K562 (cell line): ENCODE measurements around the gene TNNT1. TPM values are rescaled to one million over a fixed set of nuclear protein-coding genes. Genes with fewer than 3 reads are reported as not detected.

ENCODE experiments used
- CBX8 ChIP-seq: fragments of 200-600 bp; sonication (generic); IDR thresholded peaks from 2 replicates; pipeline ENCODE4 v1.6.1; 2012; ENCODE audit warnings: borderline replicate concordance, mixed run types, low read depth, mild to moderate bottlenecking, moderate library complexity, mixed read lengths, low read length, control low read depth, inconsistent platforms; ENCODE audit not compliant: poor library complexity, severe bottlenecking; ENCODE audit errors: extremely low read depth
- DACH1 ChIP-seq: fragments of 450-650 bp; IDR thresholded peaks from 2 replicates; pipeline ENCODE4 v1.6.1; 2018; ENCODE audit not compliant: partially characterized antibody
- ETV1 ChIP-seq: fragments of 450-650 bp; conservative IDR thresholded peaks from 2 replicates; pipeline ENCODE4 v1.6.1; 2016; ENCODE audit warnings: missing genetic modification characterization, control low read depth, low read depth, missing compliant biosample characterization
- HDGF ChIP-seq: fragments of 450-650 bp; IDR thresholded peaks from 2 replicates; pipeline ENCODE4 v1.6.1; 2016
- JUND ChIP-seq, 2 experiments: IDR thresholded peaks; 2 replicates in 1 of 2; 3 replicates in 1 of 2; pipeline ENCODE4 v1.6.1; 2011; ENCODE audit warnings: borderline replicate concordance in 2 of 2, low read depth in 2 of 2, low read length in 2 of 2, improper control_type of control experiment in 1 of 2, missing biosample characterization in 1 of 2, missing genetic modification characterization in 1 of 2, missing genetic modification reagents in 1 of 2
- NCOA1 ChIP-seq: fragments of 450-650 bp; IDR thresholded peaks from 2 replicates; pipeline ENCODE4 v1.6.1; 2016; ENCODE audit warnings: low read depth
- NR2C2 ChIP-seq, 2 experiments: fragments of 200-800 bp in 1 of 2; sonication (Bioruptor generic) in 1 of 2; sonication (generic) in 1 of 2; formaldehyde crosslinking in 1 of 2; IDR thresholded peaks; 2 replicates each; pipeline versions ENCODE4 v1.6.1 to v1.8.0; 2016 to 2022; ENCODE audit warnings: mild to moderate bottlenecking in 1 of 2, missing compliant biosample characterization in 1 of 2, missing genetic modification characterization in 1 of 2, missing genetic modification reagents in 1 of 2
- SP1 ChIP-seq: sonication (generic); formaldehyde crosslinking; IDR thresholded peaks from 2 replicates; pipeline ENCODE4 v1.8.1; 2022; ENCODE audit warnings: mild to moderate bottlenecking, missing genetic modification reagents
- STAT5B ChIP-seq: fragments of 250-450 bp; sonication (Bioruptor Pico); IDR thresholded peaks from 2 replicates; pipeline ENCODE4 v1.8.0; 2021; ENCODE audit warnings: mild to moderate bottlenecking, inconsistent platforms
- TAF1 ChIP-seq: IDR thresholded peaks from 2 replicates; pipeline ENCODE4 v1.6.1; 2011; ENCODE audit warnings: mild to moderate bottlenecking, low read length, moderate library complexity; ENCODE audit not compliant: insufficient read depth, control insufficient read depth, severe bottlenecking; ENCODE audit errors: extremely low read depth
- TAL1 ChIP-seq: fragments of 450-650 bp; IDR thresholded peaks from 2 replicates; pipeline ENCODE4 v1.6.1; 2016; ENCODE audit warnings: mild to moderate bottlenecking
- XRCC4 ChIP-seq: IDR thresholded peaks from one replicate; pipeline ENCODE4 v1.6.1; 2011; ENCODE audit not compliant: insufficient read depth, insufficient read length; ENCODE audit errors: extremely low read depth
- ZNF699 ChIP-seq: fragments of 250-450 bp; sonication (Bioruptor Pico); IDR thresholded peaks from 2 replicates; pipeline ENCODE4 v1.8.0; 2021; ENCODE audit warnings: mild to moderate bottlenecking, moderate library complexity; ENCODE audit not compliant: insufficient replicate concordance
- polyA plus RNA-seq, 8 experiments: library from polyadenylated mRNA; depleted of rRNA in 4 of 8; stranded (reverse) in 5 of 8; unstranded in 3 of 8; fragments of >200 nt; fragmentation: Nextera tagmentation in 2 of 8; fragmentation: Illumina TruSeq in 1 of 8; extraction: Ambion mirVana in 2 of 8; extraction: Trizol in 1 of 8; gene quantifications; 2 replicates each; pipeline versions ENCODE4 v1.2.1 to v1.2.3, GENCODE V29; 2011 to 2014; ENCODE audit warnings: inconsistent platforms in 1 of 8, missing spikeins in 1 of 8
- total RNA-seq, 7 experiments: library from RNA; depleted of rRNA in 6 of 7; stranded (reverse); fragments of >200 nt in 6 of 7; fragmentation: Illumina TruSeq in 2 of 7; extraction: Trizol in 2 of 7; gene quantifications; 2 replicates each; pipeline versions ENCODE4 v1.2.1 to v1.2.3, GENCODE V29; 2011 to 2021; ENCODE audit warnings: low replicate concordance in 1 of 7
- TF ChIP-seq, protein P1 (sequence below): sonication (generic); formaldehyde crosslinking; IDR thresholded peaks from 2 replicates; pipeline ENCODE4 v1.8.0; 2022; ENCODE audit warnings: mild to moderate bottlenecking, missing genetic modification reagents
- TF ChIP-seq, protein P2 (sequence below): sonication (generic); IDR thresholded peaks from 2 replicates; pipeline ENCODE4 v1.6.1; 2016
- TF ChIP-seq, protein P3 (sequence below), 2 experiments: IDR thresholded peaks; 2 replicates each; pipeline ENCODE4 v1.6.1; 2011; ENCODE audit warnings: borderline replicate concordance in 1 of 2, control low read depth in 1 of 2, low read depth in 1 of 2, low read length in 1 of 2, mild to moderate bottlenecking in 1 of 2, mixed read lengths in 1 of 2, moderate library complexity in 1 of 2; ENCODE audit not compliant: insufficient read depth in 1 of 2, insufficient read length in 1 of 2, poor library complexity in 1 of 2, severe bottlenecking in 1 of 2; ENCODE audit errors: extremely low read depth in 1 of 2

Gene TNNT1
- total and polyA plus RNA-seq, 9 of the 15 experiments (the other 6 are each of a cell fraction or from before 2014, with no cell fraction given) = 31.8 to 390 (median 227) TPM

DNA sequence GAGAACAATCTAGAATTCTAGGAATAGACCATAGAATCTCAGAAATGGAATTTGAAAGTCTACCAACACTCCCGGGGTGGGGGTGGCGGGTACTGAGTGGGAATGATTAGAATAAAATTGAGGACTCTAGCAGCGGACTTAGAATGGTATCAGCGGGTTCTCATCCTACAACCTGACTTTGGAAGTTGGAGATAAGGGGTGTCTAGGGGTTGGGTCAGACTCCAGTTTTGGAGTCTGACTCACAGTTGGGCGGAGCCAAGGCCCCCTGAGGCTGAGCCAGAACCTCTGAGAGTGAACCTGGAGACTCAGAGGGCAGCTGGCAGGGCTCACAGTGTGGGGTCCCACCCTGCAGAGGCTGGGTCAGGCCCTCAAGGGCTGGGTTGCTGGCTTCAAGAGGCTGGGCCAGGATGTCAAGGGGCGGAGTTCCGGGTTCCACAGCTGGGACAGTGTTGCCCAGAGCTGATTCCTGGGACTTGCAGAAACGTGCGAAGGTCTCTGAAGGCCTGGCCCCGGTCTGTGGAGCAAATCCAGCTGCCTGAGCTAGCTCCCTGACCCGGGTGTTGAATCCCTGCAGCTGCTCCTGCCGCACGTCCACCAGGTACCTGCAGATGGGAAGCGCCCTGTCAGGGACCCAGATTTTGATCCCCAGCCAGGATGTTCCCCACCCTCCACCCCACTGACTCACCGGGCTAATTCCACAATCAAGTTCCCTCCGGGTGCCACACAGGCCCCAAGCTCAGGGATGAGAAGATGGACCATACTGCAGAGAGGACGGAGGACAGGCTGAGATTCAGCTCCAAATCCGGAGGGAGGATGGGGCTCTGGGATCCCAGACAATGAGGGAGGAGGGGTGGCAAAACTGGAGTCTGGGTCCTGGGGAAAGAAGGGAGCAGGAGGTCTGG, 10.1 kb upstream of the TNNT1 start (continued):
- TF ChIP-seq, protein P1, sequence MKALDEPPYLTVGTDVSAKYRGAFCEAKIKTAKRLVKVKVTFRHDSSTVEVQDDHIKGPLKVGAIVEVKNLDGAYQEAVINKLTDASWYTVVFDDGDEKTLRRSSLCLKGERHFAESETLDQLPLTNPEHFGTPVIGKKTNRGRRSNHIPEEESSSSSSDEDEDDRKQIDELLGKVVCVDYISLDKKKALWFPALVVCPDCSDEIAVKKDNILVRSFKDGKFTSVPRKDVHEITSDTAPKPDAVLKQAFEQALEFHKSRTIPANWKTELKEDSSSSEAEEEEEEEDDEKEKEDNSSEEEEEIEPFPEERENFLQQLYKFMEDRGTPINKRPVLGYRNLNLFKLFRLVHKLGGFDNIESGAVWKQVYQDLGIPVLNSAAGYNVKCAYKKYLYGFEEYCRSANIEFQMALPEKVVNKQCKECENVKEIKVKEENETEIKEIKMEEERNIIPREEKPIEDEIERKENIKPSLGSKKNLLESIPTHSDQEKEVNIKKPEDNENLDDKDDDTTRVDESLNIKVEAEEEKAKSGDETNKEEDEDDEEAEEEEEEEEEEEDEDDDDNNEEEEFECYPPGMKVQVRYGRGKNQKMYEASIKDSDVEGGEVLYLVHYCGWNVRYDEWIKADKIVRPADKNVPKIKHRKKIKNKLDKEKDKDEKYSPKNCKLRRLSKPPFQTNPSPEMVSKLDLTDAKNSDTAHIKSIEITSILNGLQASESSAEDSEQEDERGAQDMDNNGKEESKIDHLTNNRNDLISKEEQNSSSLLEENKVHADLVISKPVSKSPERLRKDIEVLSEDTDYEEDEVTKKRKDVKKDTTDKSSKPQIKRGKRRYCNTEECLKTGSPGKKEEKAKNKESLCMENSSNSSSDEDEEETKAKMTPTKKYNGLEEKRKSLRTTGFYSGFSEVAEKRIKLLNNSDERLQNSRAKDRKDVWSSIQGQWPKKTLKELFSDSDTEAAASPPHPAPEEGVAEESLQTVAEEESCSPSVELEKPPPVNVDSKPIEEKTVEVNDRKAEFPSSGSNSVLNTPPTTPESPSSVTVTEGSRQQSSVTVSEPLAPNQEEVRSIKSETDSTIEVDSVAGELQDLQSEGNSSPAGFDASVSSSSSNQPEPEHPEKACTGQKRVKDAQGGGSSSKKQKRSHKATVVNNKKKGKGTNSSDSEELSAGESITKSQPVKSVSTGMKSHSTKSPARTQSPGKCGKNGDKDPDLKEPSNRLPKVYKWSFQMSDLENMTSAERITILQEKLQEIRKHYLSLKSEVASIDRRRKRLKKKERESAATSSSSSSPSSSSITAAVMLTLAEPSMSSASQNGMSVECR (CRISPR knock-in tag) = peak; percentile 42; the same call in 1 of the 2 replicates
- TF ChIP-seq TAF1 (peak; percentile 62), ZNF699 (CRISPR knock-in tag) (no peak), TAL1 (peak; percentile 82), DACH1 (peak; percentile 69), CBX8 (no peak), SP1 (CRISPR knock-in tag) (0 out of 2 replicates have a peak, but pooled peaks have one; percentile 38), NCOA1 (peak; percentile 51; the same call in 1 of the 2 replicates), ETV1 (no peak), HDGF (no peak; the same call in 1 of the 2 replicates), NR2C2 (CRISPR knock-in tag; IDR thresholded peaks at IDR 0.05) (no peak), NR2C2 (tag; IDR thresholded peaks at IDR 0.05) (peak; percentile 45; the same call in 1 of the 2 replicates), STAT5B (CRISPR knock-in tag) (no peak), XRCC4 (no peak), JUND (IDR thresholded peaks at IDR 0.05; ENCODE audit: borderline replicate concordance, low read depth, low read length) (peak; percentile 100), JUND (tag; IDR thresholded peaks at IDR 0.05; ENCODE audit: borderline replicate concordance, low read depth, low read length) (peak; percentile 97; the same call in 2 of the 3 replicates)
- TF ChIP-seq, protein P2, sequence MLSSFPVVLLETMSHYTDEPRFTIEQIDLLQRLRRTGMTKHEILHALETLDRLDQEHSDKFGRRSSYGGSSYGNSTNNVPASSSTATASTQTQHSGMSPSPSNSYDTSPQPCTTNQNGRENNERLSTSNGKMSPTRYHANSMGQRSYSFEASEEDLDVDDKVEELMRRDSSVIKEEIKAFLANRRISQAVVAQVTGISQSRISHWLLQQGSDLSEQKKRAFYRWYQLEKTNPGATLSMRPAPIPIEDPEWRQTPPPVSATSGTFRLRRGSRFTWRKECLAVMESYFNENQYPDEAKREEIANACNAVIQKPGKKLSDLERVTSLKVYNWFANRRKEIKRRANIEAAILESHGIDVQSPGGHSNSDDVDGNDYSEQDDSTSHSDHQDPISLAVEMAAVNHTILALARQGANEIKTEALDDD = peak; percentile 48; the same call in 1 of the 2 replicates
- TF ChIP-seq, protein P3, sequence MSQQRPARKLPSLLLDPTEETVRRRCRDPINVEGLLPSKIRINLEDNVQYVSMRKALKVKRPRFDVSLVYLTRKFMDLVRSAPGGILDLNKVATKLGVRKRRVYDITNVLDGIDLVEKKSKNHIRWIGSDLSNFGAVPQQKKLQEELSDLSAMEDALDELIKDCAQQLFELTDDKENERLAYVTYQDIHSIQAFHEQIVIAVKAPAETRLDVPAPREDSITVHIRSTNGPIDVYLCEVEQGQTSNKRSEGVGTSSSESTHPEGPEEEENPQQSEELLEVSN (IDR thresholded peaks at IDR 0.05; ENCODE audit: borderline replicate concordance in 1 of 2, extremely low read depth in 1 of 2, insufficient read depth in 1 of 2, insufficient read length in 1 of 2, low read depth in 1 of 2, low read length in 1 of 2, poor library complexity in 1 of 2, severe bottlenecking in 1 of 2) = peak in 1 of 2 experiments; percentile 11
